Stimulated activated CD4-positive, alpha-beta T cell treated with anti-CD3 and anti-CD28 coated beads, Interleukin-12 subunit alpha, Interleukin-12 subunit beta, amount 100 ng/mL, for 48 hours (primary cell): Measurements from ENCODE around the gene AREG.
"Not testable (repeated sequence)": the region's sequence is repeated elsewhere in the genome, so short reads cannot be mapped to it uniquely, and the experiment has no call there.

Experiments used
- DNase-seq, 3 donors: peaks; one replicate each; pipeline ENCODE4 v3.0.0-alpha.2; 2020; ENCODE audit warnings: low read depth in 2 of 3, low spot score in 1 of 3

Gene AREG, protein sequence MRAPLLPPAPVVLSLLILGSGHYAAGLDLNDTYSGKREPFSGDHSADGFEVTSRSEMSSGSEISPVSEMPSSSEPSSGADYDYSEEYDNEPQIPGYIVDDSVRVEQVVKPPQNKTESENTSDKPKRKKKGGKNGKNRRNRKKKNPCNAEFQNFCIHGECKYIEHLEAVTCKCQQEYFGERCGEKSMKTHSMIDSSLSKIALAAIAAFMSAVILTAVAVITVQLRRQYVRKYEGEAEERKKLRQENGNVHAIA

DNA sequence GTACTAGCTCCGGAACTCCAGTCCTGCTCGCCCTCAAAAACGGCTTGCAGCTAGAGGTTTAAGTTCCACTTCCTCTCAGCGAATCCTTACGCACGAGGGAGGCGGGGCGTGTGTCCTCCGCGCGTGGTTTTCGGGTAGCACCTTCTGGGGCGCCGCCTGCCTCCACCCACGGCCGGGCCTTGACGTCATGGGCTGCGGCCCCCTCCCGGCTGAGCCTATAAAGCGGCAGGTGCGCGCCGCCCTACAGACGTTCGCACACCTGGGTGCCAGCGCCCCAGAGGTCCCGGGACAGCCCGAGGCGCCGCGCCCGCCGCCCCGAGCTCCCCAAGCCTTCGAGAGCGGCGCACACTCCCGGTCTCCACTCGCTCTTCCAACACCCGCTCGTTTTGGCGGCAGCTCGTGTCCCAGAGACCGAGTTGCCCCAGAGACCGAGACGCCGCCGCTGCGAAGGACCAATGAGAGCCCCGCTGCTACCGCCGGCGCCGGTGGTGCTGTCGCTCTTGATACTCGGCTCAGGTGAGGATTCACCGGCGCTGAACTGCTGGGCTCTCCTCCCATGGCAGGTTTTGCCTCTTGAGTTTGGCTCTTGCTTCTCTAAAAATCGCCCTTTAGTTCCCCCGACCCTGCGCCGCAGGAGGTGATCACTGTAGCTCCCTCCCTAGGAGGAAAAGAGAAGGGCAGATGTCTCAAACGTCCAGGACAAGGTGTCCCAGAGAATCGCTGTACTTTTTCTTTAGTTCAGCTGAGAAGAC is at the start of gene AREG:
Gene AREG (plus strand): TSS at position 246 of the 752 bp plus-strand sequence. CDS start 210 bp downstream, at position 456.
- DNase-seq: peak; percentile 65 to 76 (median 69)

DNA sequence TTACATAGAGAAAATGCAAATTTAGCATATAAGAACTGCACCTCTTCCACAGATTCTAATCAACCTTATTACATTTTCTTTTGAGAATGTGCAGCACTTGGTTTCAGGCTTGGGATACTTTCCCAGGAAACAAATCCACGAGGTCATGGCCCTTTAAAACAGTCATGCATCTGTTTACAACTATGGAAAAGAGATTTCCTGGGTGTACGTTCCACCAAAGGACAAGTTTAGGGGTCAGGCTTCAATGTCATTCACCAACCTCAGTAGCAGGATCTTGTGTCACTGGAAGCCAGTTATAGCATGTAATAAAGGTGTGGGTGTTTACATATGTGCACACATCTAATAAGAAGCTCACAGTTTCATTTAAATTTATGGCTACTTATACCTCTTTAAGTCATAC is 49.3 kb upstream of the AREG start:
- DNase-seq: no peak

DNA sequence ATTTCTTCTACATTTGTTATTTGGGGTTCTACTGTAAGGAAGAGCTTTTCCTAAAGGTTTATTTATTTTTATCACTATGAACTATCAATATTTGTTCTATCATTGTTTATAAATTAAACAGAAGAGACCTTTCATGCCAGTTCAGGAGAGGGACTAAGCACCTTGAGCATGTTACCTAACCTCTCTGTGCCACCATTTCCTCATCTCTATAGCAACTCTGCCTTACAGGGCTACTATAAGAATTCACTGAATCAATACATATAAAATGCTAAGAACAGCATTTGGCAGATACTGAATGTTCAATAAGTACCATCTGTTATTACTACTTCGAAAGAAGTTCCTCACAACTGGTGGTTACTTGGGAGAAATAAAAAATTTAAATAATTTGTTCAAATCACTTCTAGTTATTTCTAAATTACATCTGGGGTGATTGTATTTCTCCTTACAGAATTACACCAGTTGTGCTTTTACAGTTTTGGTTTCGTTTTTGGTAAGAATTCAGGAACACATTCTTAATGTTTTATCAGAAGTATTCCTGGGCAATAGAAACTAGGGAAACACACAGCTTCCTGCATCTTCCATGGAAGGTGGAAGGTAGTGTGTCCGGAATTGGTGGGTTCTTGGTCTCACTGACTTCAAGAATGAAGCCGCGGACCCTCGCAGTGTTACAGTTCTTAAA is 47.0 kb upstream of the AREG start:
- peak in 1 of 3 donors; percentile 3 for DNase-seq

DNA sequence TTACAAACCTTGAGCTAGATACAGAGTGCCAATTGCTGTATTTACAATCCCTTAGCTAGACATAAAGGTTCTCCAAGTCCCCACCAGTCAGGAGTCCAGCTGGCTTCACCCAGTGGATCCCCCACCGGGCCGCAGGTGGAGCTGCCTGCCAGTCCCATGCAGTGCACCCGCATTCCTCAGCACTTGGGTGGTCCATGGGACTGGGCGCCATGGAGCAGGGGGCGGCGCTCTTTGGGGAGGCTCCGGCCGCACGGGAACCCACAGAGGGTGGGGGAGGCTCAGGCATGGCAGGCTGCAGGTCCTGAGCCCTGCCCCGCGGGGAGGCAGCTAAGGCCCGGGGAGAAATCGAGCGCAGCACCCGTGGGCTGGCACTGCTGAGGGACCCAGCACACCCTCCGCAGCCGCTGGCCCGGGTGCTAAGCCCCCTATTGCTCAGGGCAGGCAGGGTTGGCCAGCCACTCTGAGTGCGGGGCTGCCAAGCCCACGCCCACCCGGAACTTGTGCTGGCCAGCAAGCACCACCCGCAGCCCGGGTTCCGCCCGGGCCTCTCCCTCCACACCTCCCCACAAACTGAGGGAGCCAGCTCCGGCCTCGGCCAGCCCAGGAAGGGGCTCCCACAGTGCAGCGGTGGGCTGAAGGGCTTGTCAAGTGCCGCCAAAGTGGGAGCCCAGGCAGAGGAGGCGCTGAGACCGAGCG is 45.9 kb upstream of the AREG start:
- DNase-seq: not testable (repeated sequence)

DNA sequence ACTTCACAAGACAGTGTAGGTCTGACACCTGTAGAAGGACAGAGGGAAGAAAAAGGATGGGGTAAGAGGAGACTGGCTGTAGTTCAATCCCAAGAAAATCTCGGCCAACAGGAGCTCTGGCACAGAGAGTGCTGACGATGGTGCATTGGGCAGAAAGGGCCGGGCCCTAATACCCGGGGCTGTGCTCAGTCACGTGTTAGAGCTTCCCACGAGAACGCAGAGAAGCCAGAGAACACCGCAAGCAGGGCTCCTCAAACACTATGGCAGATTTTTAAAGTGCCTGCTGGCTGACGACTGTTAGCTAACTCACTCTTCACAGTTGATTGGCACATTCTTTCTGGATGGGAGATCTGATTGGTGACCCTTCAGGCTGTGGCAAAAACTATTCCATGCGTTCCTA is 44.5 kb upstream of the AREG start:
- no peak for DNase-seq

DNA sequence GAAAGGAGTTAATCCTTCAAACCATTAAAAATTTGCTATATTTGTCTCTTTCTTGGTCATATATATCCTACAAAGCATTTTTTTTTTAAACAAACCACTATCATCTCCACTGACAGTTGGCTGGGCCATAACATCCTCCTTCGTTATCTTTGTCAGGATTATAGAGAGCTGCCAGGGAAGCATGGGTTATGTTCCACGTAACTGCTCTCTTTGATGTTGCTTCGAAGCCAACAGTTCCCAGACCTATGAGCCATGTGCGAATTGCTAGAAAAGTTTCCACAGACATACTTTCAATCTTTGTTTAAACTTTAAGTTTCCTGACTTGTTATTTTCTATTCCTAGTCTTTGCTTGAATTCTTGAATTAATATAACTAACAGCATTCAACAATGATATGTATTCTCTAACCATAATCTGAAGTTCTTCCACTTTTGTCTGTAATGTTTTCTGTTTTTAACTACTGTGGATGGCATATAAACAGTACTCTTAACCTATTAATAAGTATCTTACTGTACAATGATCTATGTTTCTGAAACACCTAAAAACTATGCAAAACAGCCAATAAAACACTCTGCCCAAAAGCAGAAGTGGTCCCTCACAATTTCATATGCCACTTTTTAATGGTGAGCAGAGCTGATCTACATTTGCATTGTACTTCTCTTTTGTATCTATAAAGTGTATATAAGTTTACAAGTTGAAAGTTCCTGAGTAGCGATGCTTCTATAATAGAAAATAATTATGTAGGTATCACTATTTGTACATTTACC is 42.1 kb upstream of the AREG start:
- no peak for DNase-seq

DNA sequence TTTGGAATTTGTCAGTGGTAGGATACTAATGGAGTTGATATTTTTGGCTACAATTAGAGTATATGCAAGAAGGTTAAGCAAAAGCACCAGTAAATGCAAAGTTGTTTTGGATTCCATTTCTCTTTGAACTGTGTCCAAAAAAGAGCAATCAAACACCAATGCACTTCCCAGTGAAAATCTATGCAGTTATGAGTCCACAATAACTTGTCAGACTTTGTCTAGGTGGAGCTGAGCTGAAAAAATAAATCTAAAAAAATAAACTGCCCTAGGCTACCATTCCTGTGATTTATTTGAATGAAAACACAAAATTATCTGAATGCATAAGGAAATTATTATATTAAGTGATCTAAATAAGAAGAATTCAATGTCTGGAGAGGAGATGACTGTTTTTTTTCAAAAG is 37.0 kb upstream of the AREG start:
- no peak for DNase-seq

DNA sequence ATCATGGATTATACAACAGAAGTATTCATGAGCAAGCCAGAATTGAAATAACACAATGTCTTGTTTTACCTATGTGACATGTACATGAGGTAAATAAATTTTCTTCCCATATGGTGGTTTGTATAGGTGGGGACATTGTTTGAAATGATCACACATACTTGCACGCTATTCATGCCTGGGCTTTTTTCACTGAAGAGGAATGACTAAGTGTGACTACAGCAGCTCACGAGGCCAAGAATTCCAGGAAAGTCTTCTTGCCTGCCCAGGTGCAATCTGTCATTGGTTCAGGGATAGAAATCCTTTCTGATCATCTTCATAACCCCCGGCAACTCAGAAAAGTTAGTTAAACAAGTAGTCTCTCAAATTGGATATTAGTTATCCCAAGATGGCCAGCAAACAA is 36.3 kb upstream of the AREG start:
- DNase-seq: no peak

DNA sequence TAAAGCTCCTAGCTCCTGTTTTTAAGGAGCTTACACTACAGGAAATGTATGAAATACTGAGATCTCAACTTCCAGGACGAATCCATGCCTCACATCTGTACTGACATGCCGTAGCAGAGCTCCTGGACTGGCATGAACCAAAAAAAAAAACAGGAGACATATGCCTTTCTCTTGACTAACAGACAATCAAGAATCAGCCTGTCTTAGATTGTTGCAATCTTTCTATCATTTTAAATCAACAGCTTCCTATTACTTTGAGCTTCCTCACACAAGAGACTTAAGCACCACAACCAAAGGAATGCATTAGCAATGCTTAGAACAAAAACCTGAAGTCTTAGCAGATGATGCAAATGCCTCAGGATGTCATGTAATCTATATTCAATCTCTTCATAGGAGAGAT is 34.7 kb upstream of the AREG start:
- DNase-seq: no peak

DNA sequence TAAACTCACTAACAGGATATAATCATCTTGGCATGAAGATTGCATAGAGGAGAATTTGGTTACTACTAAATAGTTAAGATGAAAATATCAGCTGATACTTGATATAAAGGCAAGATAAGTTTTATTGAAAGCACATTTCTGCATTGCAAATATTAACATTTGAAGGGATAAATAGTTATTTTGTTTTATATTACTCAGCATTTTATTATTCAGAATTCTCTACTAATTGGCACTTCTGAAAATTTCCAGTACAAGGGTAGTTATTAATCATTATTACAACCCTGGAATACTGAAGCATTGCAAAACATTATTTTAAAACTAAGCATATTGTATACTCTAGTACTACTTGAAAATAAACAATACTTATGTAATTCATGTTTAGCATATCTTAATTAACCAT is 32.7 kb upstream of the AREG start:
- no peak for DNase-seq

DNA sequence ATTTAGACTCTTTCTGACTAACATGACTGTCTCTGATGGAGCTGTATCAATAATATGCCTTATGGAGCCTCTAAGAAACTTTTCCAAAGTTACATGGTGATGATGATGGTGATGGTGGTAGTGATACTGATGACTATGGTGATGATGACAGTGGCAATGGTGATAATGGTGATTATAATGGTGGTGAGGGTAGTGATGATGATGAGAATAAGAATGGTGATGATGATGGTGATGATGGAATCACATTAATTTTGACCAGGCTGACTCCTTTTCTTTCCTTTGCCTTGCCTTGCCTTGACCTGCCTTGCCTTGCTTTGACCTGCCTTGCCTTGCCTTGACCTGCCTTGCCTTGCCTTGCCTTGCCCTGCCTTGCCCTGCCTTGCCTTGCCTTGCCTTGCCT is 31.7 kb upstream of the AREG start:
- no peak for DNase-seq

DNA sequence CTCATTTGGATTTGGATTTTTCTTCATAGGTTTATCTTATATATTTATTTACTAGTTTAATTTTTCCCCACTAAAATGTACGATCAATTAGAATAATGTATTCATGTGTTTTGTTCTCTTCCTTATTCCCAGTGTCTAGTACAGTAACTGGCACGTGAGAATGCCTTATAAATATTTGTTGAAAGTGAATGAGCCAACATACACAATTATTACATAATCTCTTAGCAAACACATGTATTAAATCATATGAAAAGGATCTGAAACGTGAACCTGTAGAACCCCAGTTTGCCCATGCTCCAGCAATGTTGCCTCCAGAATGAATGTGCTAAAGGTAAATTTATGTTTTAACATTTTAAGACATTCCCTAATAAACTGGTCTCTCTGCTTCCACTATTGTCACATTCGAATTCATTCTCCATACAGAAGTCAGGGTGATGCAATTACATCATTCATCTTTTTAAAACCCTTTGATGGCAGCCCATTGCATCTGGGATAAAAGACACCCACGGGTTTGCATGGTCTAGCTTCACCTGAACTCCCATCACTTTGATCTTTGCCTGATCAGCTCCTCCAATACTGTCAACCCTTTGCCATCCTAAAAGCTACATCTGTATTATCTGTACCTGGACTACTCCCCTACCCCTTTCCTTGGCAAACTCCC is 30.7 kb upstream of the AREG start:
- no peak for DNase-seq

DNA sequence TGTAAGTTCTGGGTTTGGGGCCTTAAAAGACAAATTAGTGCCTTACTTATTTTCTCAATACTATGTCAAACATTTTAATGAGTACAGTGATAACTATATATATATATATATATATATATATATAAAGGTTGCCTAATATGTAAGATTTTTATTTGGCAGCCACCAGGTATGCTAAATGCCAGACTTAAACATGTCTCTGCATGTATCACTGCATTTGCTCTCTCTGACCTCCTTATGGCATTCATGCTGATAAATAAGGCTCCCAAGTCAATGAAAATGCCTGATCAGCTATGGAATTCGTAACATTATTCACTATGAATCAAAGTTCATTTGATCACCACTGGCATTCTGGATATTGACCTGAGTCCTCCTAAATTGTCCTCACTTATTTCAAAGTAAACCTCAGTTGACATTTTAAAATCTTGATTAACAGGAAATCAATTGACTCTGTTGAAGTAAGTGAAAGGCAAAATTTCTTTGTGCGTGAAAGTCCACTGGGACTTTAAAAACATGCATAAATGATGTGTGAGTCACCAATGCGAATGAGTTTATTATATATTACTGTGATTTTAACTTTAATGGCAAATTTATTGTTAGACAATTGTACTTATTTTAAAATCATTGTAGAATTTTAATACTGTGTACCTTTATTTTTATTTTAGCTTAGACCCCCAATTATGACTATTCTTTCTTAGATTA is 29.2 kb upstream of the AREG start:
- no peak for DNase-seq

DNA sequence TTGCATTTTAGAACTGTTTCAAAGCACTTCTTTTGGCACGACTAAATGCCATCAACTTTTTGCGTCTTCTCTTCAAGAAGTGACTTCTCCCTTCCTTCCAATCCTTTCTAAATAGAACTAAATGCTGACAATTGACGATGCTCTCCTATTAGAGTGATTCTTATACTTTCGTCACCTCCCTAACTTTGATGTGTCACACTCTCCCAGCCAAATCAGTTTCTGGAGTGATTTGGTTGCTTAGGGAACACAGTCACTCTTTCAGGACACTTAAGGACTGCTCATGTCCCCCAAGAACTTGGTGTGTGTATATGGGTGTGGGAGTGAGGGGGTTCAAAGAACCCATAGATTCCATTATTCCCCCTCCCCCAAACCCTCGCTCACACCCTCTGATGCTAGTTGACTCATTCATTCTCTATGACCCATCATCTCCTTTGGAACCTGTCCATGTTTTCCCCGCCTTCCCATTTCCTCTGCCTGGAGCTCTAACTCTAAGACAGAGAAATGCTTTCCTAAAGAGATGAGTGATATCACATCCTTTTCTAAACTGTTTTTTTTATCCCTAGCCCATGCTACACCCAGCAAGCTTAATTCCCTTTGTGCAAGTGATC is 26.8 kb upstream of the AREG start:
- no peak for DNase-seq

DNA sequence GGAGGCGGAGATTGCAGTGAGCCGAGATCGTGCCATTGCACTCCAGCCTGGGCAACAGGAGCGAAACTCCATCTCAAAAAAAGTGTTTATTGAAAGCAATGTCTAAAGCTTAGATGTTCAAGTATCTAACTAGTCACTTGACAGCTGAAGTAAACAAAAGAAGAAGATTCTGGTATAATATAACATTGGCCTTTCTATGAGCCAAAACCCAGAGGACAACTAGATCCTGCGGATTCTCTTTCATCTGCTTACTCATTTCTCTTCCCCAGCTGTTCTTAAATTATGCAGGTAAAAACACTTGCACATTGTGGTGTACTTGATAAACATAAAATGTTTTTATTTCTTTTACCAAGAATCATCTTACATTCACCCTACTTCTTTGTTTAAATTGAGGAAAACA is 24.1 kb upstream of the AREG start:
- no peak for DNase-seq

DNA sequence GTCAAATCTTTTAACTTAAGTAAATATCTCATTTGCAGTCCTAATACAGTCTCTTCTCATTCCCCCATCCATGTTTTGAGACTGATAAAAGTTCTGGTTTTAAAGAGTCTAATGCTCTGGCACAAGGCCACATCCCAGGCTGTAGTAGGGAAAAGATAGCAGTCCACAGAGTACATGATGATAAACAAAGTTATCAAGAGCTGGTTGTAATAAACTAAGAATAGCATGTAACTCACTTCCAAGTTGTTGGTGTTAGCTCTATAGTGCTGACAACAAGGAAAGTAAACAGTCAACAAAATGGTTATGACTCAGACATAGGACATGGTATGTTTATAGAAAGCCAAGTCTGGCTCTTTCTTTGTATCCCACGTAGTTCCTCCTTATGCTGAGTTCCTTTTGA is 21.8 kb upstream of the AREG start:
- DNase-seq: no peak

DNA sequence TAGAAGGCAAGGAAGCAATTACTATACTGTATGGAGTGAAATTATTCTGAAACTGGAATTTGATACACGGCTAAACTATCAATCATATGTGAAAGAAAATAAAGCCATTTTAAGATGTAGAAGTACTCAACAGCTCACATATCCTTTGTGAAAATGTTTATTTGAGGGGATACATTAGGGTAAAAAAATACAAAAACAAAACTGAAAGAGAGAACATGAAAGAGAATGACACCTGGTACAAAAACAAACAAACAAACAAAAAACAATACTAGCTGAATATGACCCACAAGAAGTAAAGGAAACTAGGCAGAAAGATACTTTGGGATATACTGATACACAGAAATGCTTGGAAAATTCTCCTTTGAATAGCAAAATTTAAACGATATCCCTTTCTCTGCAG is 20.8 kb upstream of the AREG start:
- no peak for DNase-seq

DNA sequence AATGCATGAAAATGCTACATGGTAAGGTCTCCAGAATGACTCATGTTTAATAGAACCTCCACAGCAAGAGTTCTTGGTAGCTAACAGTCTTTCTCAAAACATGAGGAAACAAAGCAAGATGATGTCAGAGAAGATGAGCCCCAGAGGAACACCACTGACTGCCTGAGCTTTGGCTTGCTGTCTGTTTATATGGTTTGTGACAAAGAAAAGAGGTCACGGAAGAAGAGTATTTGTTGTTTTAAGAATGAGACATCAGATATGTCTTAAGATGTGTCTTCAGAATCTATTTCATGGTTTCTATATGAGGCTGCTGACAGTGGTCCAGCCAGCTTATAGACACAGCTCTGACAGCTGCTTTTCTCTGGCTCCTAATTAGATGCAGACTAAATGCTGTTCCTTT is 18.8 kb upstream of the AREG start:
- DNase-seq: no peak

DNA sequence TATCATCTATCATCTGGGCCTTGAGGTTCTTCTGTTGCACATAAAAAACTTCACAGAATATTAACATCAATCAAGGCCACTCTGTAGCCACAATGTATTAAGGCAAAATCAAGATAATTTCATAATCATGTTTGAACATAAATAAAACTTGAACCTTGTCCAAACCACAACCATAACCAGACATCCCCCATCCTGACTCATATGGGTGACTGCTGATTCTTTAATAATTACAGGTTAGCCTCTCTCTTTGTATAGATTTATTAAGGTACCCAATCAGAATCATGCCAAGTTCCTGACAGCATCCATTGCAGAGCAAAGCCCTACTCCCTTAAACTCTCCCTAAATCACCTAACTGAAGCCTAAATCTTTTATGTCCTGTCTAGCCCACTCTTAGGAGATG is 16.7 kb upstream of the AREG start:
- no peak for DNase-seq
